Loucy (cell line): Measurements from ENCODE around the gene SYNM.

Experiments
- CTCF ChIP-seq: fragments of 200-600 bp; sonication (generic); conservative IDR thresholded peaks from 2 replicates; pipeline ENCODE4 v1.5.1; 2014; ENCODE audit warnings: mild to moderate bottlenecking, antibody characterized with exemption, low read length
- EZH2phosphoT487 ChIP-seq: fragments of 200-600 bp; IDR thresholded peaks from 2 replicates; pipeline ENCODE4 v1.6.1; 2018; ENCODE audit warnings: antibody characterized with exemption, mild to moderate bottlenecking, moderate library complexity, borderline replicate concordance

- TF ChIP-seq CTCF = no peak
- no peak for TF ChIP-seq EZH2phosphoT487
Measured at GRCh38 chr15:99110581-99111320, 5.9 kb downstream of the SYNM start.
